ENCODE measurements around the gene FUT4.

DNA sequence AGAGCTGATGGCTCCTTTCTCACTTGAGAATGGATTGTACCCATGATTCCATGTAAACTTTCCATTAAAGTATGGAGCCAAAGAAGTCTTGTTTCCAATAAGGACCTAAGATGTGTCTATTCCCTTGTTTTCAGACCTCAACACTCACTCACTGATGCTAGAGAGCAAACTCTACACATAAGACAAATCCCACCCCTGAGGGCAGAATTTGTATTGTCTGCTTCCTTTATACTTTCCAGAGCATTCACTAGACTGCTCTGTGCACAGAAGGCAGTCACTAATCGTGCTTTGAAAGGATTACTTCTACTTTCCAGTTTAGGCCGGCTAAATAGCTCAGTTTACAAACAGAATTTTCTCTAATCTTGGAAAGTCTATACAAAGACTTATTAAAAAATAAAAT is 43.5 kb upstream of the FUT4 start:
- TF ChIP-seq POLR2A (IDR thresholded peaks at IDR 0.05) (no peak), CTCF (IDR thresholded peaks at IDR 0.05) (no peak), POLR2AphosphoS5 (IDR thresholded peaks at IDR 0.05; ENCODE audit: insufficient read depth in 1 of 2, low read depth in 1 of 2) (no peak)

Measured in vagina (tissue), 2 donors.